Esophagus squamous epithelium (tissue), 5 donors: ENCODE measurements around the gene FNDC7. TPM values are rescaled to one million over a fixed set of nuclear protein-coding genes. Genes with fewer than 3 reads are reported as not detected.
A peak's percentile ranks its signal among the peaks of the same experiment; 100 is the strongest.

ENCODE experiments used
- DNase-seq: peaks from one replicate; lab custom pipeline; 2025; lab: John Stamatoyannopoulos, UW
- H3K27ac ChIP-seq, 4 donors: fragments of 200-600 bp; sonication (generic); one replicate each; pipeline ENCODE4 v1.5.1; 2016 to 2019; ENCODE audit warnings: mild to moderate bottlenecking in 1 of 4
- H3K27me3 ChIP-seq, 4 donors: fragments of 200-600 bp; sonication (generic); 1 replicate in 3 of 4; 2 replicates in 1 of 4; pipeline versions ENCODE4 v1.5.1 to v1.6.0; 2017 to 2021; ENCODE audit warnings: antibody characterized with exemption in 1 of 4
- H3K36me3 ChIP-seq, 3 donors: fragments of 200-600 bp; sonication (generic); one replicate each; pipeline ENCODE4 v1.5.1; 2016 to 2019
- H3K4me1 ChIP-seq, 3 donors: fragments of 200-600 bp; sonication (generic); one replicate each; pipeline ENCODE4 v1.5.1; 2017 to 2019
- H3K4me3 ChIP-seq, 4 donors: fragments of 200-600 bp; sonication (generic); 1 replicate in 3 of 4; 2 replicates in 1 of 4; pipeline ENCODE4 v1.5.1; 2016 to 2019; ENCODE audit warnings: mild to moderate bottlenecking in 2 of 4, moderate library complexity in 1 of 4
- H3K9me3 ChIP-seq, 3 donors: fragments of 200-600 bp; sonication (generic); one replicate each; pipeline ENCODE4 v1.5.1; 2016 to 2019
- POLR2A ChIP-seq, 4 donors: fragments of 450-650 bp; IDR thresholded peaks; one replicate each; pipeline ENCODE4 v1.6.1; 2017; ENCODE audit warnings: antibody characterized with exemption in 4 of 4, mild to moderate bottlenecking in 4 of 4, moderate library complexity in 3 of 4
- WGBS, 2 donors: methylation state at CpG; one replicate each; pipeline ENCODE4 v1.1.5; 2018; 5-methylcytosine and 5-hydroxymethylcytosine counted together
- intact Hi-C: fragments of 100-400 bp; cut with DNase I; formaldehyde crosslinking; loops from one replicate; pipeline ENCODE4 v1.15.0; 2022
- total RNA-seq, 4 donors: library from RNA; depleted of rRNA; stranded (reverse); fragments of >200 nt; gene quantifications; one replicate each; pipeline ENCODE4 v1.1.0, GENCODE V29; 2016
- TF ChIP-seq, protein P1 (sequence below), 6 experiments: fragments of 450-650 bp in 4 of 6; fragments of 200-600 bp in 2 of 6; sonication (generic) in 2 of 6; IDR thresholded peaks; one replicate each; pipeline ENCODE4 v1.5.1; 2016 to 2019; ENCODE audit warnings: antibody characterized with exemption in 6 of 6, mild to moderate bottlenecking in 4 of 6, moderate library complexity in 4 of 6
- donor health status: DM: yes; HTN: yes; CAD: no.

The FNDC7 gene
- total RNA-seq, 4 donors from 2014 or later = not detected

DNA sequence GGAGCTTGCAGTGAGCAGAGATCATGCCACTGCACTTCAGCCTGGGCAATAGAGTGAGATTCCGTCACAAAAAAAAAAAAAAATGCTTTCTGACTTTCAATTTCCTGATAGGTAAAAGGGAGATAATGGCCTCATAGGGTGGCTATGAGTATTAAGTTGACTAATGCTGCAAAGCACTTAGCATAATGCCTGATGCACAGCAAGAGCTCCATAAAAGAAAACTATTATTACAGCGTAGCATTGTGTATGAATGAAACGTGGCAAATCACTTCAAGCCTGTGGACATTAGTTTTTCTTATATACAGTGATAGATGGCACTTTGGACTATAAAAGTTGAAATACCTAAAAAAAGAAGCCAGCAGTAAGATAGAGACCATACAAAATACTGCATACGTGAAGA, 16.8 kb downstream of the FNDC7 start:
- peaks cover 0 to 3% (median 0%) of the 10 kb centered on the region in 4 donors for H3K27me3 ChIP-seq
- intact Hi-C loops = no loop called here
- no peaks in the 10 kb centered on the region for H3K4me1 ChIP-seq
- no peak overlapping the region for H3K4me3 ChIP-seq
- no peaks in the 10 kb centered on the region for H3K9me3 ChIP-seq
- no peak for DNase-seq
- H3K36me3 ChIP-seq = no peaks in the 10 kb centered on the region
- no peak for TF ChIP-seq POLR2A (IDR thresholded peaks at IDR 0.05)
- TF ChIP-seq, protein P1, sequence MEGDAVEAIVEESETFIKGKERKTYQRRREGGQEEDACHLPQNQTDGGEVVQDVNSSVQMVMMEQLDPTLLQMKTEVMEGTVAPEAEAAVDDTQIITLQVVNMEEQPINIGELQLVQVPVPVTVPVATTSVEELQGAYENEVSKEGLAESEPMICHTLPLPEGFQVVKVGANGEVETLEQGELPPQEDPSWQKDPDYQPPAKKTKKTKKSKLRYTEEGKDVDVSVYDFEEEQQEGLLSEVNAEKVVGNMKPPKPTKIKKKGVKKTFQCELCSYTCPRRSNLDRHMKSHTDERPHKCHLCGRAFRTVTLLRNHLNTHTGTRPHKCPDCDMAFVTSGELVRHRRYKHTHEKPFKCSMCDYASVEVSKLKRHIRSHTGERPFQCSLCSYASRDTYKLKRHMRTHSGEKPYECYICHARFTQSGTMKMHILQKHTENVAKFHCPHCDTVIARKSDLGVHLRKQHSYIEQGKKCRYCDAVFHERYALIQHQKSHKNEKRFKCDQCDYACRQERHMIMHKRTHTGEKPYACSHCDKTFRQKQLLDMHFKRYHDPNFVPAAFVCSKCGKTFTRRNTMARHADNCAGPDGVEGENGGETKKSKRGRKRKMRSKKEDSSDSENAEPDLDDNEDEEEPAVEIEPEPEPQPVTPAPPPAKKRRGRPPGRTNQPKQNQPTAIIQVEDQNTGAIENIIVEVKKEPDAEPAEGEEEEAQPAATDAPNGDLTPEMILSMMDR (IDR thresholded peaks at IDR 0.05) = no peak
- no peak overlapping the region for H3K27ac ChIP-seq
- 81 to 83% methylated on average over 4 of the region's 4 CpGs for WGBS, 2 donors

GRCh38 chr1:108732398-108732797, 19.7 kb downstream of the FNDC7 start:
- WGBS, 2 donors = 100% methylated on average over 1 of the region's 1 CpG
- intact Hi-C loops = no loop called here
- Histone ChIP-seq H3K36me3 (no peaks in the 10 kb centered on the region), H3K27me3 (no peaks in the 10 kb centered on the region), H3K4me3 (no peak overlapping the region), H3K27ac (no peak overlapping the region), H3K9me3 (no peaks in the 10 kb centered on the region), H3K4me1 (no peaks in the 10 kb centered on the region)
- no peak for DNase-seq
- TF ChIP-seq POLR2A (IDR thresholded peaks at IDR 0.05) = no peak
- TF ChIP-seq, protein P1 (IDR thresholded peaks at IDR 0.05) = no peak

DNA sequence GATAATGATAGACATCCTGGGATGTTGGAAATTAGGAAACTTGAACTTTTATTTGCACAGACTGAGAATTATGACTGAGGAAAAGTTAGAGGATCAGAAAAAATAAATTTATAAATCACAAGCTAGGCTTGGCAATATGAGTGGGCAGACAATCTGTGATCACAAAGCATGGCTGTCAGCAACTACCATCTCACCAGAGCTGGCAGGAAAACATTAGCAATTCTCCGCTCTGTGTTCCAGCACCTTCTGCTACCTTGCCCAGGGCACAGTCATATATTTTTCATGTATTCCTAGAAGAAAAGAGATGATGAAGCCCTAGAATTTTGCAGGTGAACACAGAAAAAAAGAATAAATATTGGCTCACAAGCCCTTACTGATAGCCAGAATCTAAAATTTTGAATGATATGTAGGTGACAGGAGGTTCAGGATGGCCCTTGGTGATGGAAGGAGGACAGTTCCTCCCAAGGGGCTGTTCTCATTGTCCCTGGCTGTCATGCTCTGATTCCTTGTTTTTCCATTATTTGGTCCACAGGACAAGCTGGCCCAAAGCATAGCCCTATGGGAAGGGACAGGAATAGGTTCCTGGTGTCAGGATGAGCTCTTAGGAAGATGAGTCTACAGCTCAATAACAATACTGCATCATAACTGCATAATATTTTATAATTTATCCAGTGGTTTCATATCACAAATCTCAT, 21.6 kb downstream of the FNDC7 start:
- WGBS, 2 donors = 88 to 90% methylated on average over 1 of the region's 1 CpG
- TF ChIP-seq, protein P1 (IDR thresholded peaks at IDR 0.05) = no peak
- no peak for TF ChIP-seq POLR2A (IDR thresholded peaks at IDR 0.05)

GRCh38 chr1:108742253-108742652, 29.5 kb downstream of the FNDC7 start:
- Histone ChIP-seq H3K27ac (no peak overlapping the region), H3K4me3 (no peak overlapping the region), H3K4me1 (peaks cover 0 to 3% (median 0%) of the 10 kb centered on the region in 3 donors), H3K9me3 (no peaks in the 10 kb centered on the region), H3K27me3 (no peaks in the 10 kb centered on the region), H3K36me3 (no peaks in the 10 kb centered on the region)
- TF ChIP-seq POLR2A (IDR thresholded peaks at IDR 0.05) = no peak
- TF ChIP-seq, protein P1 (IDR thresholded peaks at IDR 0.05) = no peak
- 79 to 83% methylated on average over 5 to 6 of the region's 6 CpGs for WGBS, 2 donors
- intact Hi-C loops = no loop called here
- DNase-seq = no peak

More for the DNA sequence above, 21.6 kb downstream of the FNDC7 start:
- Histone ChIP-seq H3K36me3 (no peaks in the 10 kb centered on the region), H3K4me1 (no peaks in the 10 kb centered on the region), H3K9me3 (no peaks in the 10 kb centered on the region), H3K4me3 (no peak overlapping the region), H3K27me3 (no peaks in the 10 kb centered on the region), H3K27ac (no peak overlapping the region)
- DNase-seq = no peak
- intact Hi-C loops = no loop called here

- Histone ChIP-seq H3K36me3 (no peaks in the 10 kb centered on the region), H3K9me3 (no peaks in the 10 kb centered on the region), H3K4me3 (peak overlapping the region in 3 of 4 donors; percentile 74 to 99 (median 92)), H3K4me1 (peaks cover 5 to 38% (median 13%) of the 10 kb centered on the region in 3 donors), H3K27ac (peak overlapping the region; percentile 97 to 100 (median 98)), H3K27me3 (no peaks in the 10 kb centered on the region)
- WGBS, 2 donors = 27 to 39% methylated on average over 3 of the region's 3 CpGs
- intact Hi-C loops = no loop called here
- no peak for DNase-seq
- no peak for TF ChIP-seq POLR2A (IDR thresholded peaks at IDR 0.05)
- TF ChIP-seq, protein P1 (IDR thresholded peaks at IDR 0.05) = no peak
Measured at GRCh38 chr1:108745980-108746381, 33.3 kb downstream of the FNDC7 start.
